GM21447 (cell line): ENCODE measurements around the gene GREB1L.

ENCODE experiments used
- ATAC-seq: cut with Tn5 transposase; IDR thresholded peaks from one replicate; pipeline ENCODE4 v1.9.1; 2021; ENCODE audit not compliant: unreplicated experiment

Gene GREB1L

GRCh38 chr18:21479721-21480120, 237.7 kb downstream of the GREB1L start:
- no peak for ATAC-seq

- no peak for ATAC-seq
Observed at GRCh38 chr18:21481739-21482138, 239.7 kb downstream of the GREB1L start.

DNA sequence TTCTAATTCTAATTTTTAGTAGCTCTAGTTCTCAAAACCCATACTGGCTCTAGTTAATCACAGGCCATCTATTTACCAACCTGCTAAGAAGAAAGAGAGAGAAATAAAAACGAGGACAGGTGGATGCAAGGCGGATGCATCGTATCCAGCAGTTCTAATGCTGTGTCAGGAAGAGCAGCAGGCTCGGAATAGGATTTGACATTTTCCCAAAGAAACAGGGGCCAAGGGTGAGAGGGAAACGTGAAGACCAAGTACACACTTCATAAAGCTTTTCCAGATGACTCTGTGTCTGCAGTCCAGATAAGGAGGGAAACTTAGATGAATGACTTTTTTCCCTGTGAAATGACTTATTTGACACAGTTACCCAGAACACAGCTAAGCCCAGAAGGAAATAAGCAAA, 241.0 kb downstream of the GREB1L start:
- no peak for ATAC-seq

DNA sequence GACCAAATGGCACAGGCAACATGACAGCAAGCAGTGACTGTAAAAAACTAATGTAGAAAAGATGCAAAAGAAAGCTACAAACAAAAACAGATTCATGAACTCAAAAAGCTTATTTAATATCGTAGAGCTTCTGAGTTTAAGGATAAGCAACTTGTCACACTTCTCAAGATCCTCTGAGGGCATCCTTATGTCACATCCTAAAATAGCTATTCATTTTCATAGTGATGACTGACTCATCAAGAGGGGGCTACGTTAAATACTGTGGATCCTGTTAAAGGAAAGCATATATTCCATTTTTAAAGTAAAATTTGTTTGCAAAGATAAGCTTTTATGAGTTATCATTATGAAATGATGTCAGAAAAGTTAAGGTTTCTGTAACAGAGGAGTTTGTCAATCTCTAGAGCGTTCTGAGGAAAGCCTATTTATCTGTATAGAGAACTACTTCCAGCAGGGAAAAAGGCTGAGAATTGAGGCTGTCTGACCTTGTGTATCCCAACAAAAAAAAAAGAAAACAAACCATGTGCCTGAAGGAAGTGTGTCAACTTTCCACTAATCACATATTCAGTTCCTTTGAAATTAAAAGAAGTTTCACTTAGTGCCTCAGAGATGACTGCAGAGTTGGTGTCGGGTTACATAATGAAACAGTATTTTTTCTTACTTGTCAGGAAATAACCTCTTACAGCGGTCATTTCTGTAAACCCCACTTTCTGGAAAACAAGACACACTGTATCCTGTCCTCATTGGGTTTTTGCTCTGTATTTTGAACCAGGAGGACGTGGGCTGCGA, 243.0 kb downstream of the GREB1L start:
- no peak for ATAC-seq

DNA sequence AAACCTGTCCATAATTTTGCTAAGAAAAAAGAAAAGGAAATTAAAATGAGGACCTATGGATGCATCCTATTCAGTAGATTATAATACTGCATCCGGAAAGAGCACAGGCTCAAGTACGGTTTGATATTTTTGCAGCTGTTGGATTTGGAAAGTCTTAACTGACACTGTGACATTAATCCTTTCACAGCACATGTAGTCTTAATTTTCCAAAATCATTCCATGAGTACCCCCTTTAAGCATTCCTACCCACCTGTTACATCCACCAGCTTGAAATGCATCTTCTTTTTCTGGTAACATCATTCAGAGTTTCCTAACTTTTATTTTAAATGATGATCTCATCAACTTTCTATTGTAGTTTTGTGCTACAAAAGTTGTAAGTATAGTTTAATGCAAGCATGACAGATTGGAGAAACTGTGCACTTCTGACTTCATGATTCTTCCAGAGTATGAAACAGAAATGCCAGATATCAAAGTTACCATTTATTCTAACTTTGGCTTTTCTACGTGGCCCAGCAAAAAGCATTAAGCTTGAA, 244.9 kb downstream of the GREB1L start:
- no peak for ATAC-seq

DNA sequence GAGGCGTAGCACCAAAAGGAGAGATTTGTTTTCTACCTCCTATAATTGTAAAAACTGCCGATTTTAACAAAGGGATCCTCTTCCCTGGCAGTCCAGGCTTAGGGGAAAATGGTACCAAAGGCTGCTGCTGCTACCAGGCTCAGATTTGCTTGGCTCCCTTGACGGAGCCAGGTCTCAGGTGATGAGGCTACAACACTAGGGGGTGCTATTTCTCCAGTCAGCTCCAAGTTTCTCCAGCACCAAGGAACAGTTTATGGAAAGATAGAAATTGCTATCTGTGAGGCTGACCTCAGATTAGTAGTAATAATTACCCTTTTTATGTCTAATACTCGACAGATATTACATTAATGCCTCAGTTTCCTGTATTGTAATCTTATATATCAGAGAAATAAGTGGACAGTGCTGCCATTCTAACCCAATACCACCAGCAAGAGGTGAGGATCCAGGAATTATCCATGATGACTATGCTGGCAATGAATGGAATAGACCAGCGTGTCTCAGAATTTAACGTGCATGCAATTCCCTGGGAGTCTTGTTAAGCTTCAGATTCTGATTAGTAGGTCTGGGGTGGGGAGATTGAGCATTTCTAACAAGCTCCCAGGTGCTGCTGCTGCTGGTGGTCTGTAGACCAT, 247.2 kb downstream of the GREB1L start:
- no peak for ATAC-seq

DNA sequence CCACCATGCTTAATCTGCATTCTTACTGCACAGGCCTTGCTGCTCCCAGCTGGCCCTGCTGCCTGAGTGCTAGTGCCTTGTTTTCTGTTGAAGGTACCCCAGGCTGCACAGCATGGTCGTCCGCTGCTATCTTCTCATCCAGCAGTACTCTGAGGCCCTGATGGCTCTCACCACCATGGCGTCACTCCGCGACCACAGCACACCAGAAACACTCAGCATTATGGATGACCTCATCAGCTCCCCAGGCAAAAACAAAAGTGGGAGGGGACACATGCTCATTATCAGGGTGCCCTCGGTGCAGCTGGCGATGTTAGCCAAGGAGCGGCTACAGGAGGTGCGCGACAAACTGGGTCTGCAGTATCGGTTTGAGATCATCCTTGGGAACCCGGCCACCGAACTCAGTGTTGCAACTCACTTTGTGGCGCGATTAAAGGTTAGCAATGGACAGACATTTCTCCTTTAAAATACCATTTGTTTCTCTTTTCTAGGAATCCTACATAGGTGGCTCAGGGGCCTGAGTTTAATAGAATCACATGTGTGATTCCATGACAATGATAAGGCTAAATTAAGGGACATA, 248.0 kb downstream of the GREB1L start:
- ATAC-seq, result no peak

DNA sequence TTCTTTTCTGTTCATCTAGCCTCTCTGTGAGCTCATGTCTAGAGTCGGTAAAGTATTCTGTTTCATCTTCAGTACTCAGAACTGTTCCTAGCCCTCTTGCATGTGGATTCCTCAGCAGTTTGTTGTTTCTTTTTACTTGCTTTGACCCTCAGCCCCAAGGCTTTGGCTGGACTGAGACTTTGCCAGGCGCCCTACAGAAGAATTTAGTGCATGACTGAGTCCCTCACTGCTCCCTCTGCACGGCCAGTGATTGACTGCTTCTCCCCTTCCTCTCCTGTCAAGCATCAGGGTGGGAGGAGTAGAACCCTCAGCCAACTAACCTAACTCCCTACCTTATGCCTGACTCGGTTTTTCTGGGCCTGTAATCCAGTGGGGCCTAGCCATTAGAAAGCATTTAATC, 248.7 kb downstream of the GREB1L start:
- ATAC-seq, result no peak

- no peak for ATAC-seq
Observed at GRCh38 chr18:21496277-21496835, 254.3 kb downstream of the GREB1L start.

GRCh38 chr18:21499997-21500396, 258.0 kb downstream of the GREB1L start:
- ATAC-seq, result no peak

DNA sequence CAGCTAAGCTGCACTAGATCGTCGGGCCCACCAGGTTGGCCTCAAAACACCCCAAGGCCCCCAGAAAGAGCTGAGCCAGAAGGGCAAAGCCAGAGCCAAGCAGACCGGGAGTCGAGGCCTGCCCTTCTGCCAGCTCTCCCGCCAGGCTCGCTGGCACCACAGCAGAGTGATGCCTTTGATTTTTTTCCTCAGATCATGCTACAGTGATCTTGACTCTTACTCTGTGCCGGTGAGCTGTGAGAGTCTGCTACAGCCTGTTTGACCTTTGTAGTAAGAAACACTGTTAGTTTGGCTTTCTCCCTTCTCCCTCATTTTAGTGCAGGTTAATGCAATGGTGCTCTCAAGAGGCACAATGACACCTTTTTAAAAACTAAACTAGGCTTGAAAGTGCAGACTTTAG, 260.6 kb downstream of the GREB1L start:
- no peak for ATAC-seq

DNA sequence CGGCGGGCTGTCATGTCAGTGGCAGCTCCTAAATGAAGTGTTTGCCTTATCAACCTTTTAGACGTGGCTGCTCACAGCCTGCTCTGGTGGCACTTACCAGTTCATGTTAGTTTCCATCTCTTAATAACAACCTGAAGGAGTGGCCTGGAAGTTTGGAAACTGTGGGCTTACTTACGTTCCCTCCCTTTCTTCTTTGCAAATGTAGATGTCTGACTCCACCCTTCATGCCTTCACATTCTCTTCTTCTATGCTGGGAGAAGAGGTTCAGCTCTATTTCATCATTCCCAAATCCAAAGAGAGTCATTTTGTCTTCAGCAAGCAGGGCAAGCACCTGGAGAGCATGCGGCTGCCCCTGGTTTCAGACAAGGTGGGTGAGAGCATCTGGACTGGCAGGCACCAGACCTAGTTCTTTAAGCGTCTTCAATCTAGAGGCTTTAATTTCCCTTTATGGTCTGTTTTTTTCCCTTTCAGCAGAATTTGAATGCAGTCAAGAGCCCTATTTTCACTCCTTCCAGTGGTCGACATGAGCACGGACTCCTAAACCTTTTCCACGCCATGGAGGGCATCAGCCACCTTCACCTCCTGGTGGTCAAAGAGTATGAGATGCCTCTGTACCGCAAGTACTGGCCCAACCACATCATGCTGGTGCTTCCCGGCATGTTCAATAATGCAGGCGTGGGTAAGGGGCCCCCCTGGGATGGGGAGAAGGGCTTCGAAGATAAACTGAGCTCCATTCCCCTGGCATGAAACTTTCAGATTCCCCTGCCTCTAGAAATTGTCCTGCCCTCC, 266.1 kb downstream of the GREB1L start:
- ATAC-seq, result no peak

DNA sequence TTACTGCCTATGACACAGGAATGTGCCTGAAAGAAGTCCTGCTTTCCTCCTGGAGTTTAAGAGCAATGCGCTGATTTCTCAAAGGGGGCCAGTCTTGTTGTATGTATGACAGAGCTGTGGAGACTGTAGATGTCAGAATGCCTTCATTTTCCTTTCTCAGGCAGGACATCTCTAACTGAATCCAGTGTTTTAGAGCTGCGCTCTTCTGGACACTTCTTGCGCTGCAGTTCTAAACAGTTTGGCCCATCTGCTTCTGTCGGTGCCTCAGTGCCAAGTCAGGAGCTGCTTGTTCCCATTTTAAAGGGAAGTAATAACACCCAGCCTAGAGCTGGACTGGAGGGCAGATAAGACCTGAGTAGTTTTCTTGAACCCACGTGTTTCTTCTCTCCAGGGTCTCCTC, 267.0 kb downstream of the GREB1L start:
- no peak for ATAC-seq

GRCh38 chr18:21513292-21513691, 271.3 kb downstream of the GREB1L start:
- ATAC-seq, result no peak

DNA sequence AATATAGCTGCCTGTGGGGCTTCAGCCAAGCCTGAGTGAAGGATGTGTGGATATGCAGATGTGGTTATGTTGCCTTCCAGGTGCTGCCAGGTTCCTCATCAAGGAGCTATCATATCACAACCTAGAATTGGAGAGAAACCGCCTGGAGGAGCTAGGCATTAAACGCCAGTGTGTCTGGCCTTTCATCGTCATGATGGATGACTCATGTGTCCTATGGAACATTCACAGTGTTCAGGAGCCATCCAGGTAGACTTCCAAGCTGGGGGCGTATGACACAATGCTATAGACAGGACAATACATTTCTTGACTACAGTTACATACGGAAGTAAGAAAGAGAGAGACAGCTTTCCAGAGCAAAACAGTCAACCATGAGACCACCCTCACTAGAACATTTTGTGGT, 271.7 kb downstream of the GREB1L start:
- no peak for ATAC-seq

GRCh38 chr18:21522530-21522929, 280.5 kb downstream of the GREB1L start:
- no peak for ATAC-seq

GRCh38 chr18:21525916-21526315, 283.9 kb downstream of the GREB1L start:
- no peak for ATAC-seq

DNA sequence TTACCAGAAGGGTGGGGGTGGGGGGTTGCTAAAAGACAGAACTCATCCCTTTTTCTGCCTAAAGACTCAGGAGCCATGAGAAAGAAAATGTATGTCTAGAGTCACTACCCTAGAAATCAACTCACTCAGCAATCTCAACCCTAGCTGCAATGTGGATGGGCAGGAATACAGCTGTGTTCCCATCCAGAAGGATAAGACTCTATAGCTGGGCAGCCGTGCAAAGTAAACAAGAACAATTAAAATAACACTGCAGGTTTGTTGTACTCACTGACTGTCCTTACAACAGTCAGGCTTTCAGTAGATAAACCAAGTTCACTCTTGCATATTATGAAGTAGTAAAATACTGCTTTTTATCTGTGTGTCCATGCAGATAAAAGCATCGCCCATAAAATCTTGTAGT, 284.4 kb downstream of the GREB1L start:
- ATAC-seq, result no peak

GRCh38 chr18:21534327-21534726, 292.3 kb downstream of the GREB1L start:
- no peak for ATAC-seq

DNA sequence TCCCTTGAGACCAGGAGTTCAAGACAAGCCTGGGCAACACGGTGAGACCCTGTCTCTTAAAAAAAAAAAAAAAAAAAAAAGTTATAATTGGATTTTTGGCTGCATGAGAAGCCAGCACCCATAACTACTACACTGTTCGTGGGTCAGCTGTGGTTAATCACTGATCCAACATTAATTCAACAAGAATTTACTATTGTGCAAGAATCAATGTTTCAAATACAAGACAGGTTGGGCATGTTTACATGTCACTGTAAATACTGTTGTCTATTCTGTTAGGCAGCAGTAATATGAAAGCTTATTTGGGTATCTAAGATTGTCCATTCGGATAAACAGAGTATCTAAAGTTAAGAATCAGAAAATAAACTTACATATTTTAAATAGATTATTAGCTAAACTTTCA, 296.2 kb downstream of the GREB1L start:
- ATAC-seq, result no peak

GRCh38 chr18:21546423-21546822, 304.4 kb downstream of the GREB1L start:
- no peak for ATAC-seq
